GM12878 (cell line): ENCODE data around the gene LSMEM2. TPM values are rescaled to one million over a fixed set of nuclear protein-coding genes. Genes with fewer than 3 reads are reported as not detected.

Experiments used
- ATAC-seq: fragments of 200-7000 bp; cut with Tn5 transposase; 3 replicates; pipeline ENCODE4 v1.9.1; 2020; ENCODE audit warnings: mild to moderate bottlenecking, moderate library complexity
- BruUV-seq: library from RNA; stranded (reverse); fragments of 400-500 nt; replicated peaks from 2 replicates; lab custom pipeline; 2021; lab: Mats Ljungman, UMichigan
- CTCF ChIA-PET: fragments of 300-600 bp; sonication (Branson Sonifier 250); formaldehyde crosslinking; extraction: SDS; loops from one replicate; lab custom pipeline; 2021; ENCODE audit warnings: inconsistent platforms; lab: Yijun Ruan, JAX
- POLR2A ChIA-PET: fragments of 350-600 bp; formaldehyde crosslinking; extraction: SDS; loops from one replicate; lab custom pipeline; 2021; ENCODE audit warnings: inconsistent platforms; lab: Charles Lee
- RAD21 ChIA-PET: fragments of 300-600 bp; sonication (Branson Sonifier 250); formaldehyde crosslinking; loops from one replicate; lab custom pipeline; 2023; ENCODE audit warnings: antibody characterized with exemption; ENCODE audit not compliant: unreplicated experiment; lab: Charles Lee
- SMC1A ChIA-PET: fragments of 300-600 bp; sonication (Branson Sonifier 250); formaldehyde crosslinking; loops from one replicate; lab custom pipeline; 2023; ENCODE audit not compliant: unreplicated experiment, uncharacterized antibody; lab: Charles Lee
- DNase-seq: peaks from one replicate; pipeline ENCODE4 v3.0.0-alpha.2; 2011; ENCODE audit warnings: low read depth, low spot score
- FAIRE-seq: peaks from 3 replicates; lab custom pipeline; 2011; peaks lifted over from hg19 to GRCh38; lab: Jason Lieb, UNC
- H2AFZ ChIP-seq: 2 replicates; pipeline ENCODE4 v1.6.0; 2011; ENCODE audit warnings: low read depth, low read length, control low read depth; ENCODE audit not compliant: control insufficient read depth
- H3K27ac ChIP-seq: 2 replicates; pipeline ENCODE4 v1.5.1; 2011; ENCODE audit warnings: control low read depth; ENCODE audit not compliant: control insufficient read depth, insufficient read depth
- H3K27me3 ChIP-seq, 2 experiments: replicated peaks in 1 of 2; 2 replicates each; pipeline versions ENCODE4 v1.6.0 to v1.6.1; 2011; ENCODE audit warnings: low read length in 1 of 2; ENCODE audit not compliant: control insufficient read depth in 2 of 2, insufficient read depth in 2 of 2
- H3K36me3 ChIP-seq, 2 experiments: 2 replicates each; pipeline ENCODE4 v1.5.1; 2011; ENCODE audit warnings: low read length in 1 of 2; ENCODE audit not compliant: control insufficient read depth in 2 of 2, insufficient read depth in 2 of 2
- H3K4me1 ChIP-seq: 2 replicates; pipeline ENCODE4 v1.6.1; 2011; ENCODE audit warnings: mild to moderate bottlenecking, low read length, moderate library complexity, mixed read lengths; ENCODE audit not compliant: control insufficient read depth, insufficient read depth
- H3K4me2 ChIP-seq: 2 replicates; pipeline ENCODE4 v1.6.0; 2011; ENCODE audit warnings: control low read depth; ENCODE audit not compliant: control insufficient read depth, insufficient read depth
- H3K4me3 ChIP-seq: fragments of 200-600 bp; sonication (generic); 2 replicates; pipeline ENCODE4 v1.5.1; 2016
- H3K79me2 ChIP-seq: 2 replicates; pipeline ENCODE4 v1.6.0; 2011; ENCODE audit warnings: low read length; ENCODE audit not compliant: control insufficient read depth, insufficient read depth
- H3K9ac ChIP-seq: 2 replicates; pipeline ENCODE4 v1.8.0; 2011; ENCODE audit warnings: low read length, control low read depth, mixed read lengths; ENCODE audit not compliant: control insufficient read depth, insufficient read depth
- H3K9me3 ChIP-seq: replicated peaks from 3 replicates; pipeline ENCODE4 v1.5.1; 2011; ENCODE audit warnings: mild to moderate bottlenecking, low read length; ENCODE audit not compliant: control insufficient read depth, insufficient read depth
- H4K20me1 ChIP-seq: 2 replicates; pipeline ENCODE4 v1.6.0; 2011; ENCODE audit not compliant: control insufficient read depth, insufficient read depth
- ATF7 ChIP-seq: fragments of 450-650 bp; IDR thresholded peaks from 2 replicates; pipeline ENCODE4 v1.6.1; 2016; ENCODE audit warnings: low read depth, mild to moderate bottlenecking
- CBX3 ChIP-seq: fragments of 200-600 bp; sonication (generic); IDR thresholded peaks from 2 replicates; pipeline ENCODE4 v1.6.1; 2016; ENCODE audit warnings: low read depth, borderline replicate concordance
- CBX5 ChIP-seq: sonication (generic); IDR thresholded peaks from 2 replicates; pipeline ENCODE4 v1.6.1; 2016; ENCODE audit warnings: low read depth, moderate library complexity, mild to moderate bottlenecking, inconsistent platforms
- JUNB ChIP-seq: IDR thresholded peaks from 2 replicates; pipeline ENCODE4 v1.6.1; 2016; ENCODE audit warnings: antibody characterized with exemption, mild to moderate bottlenecking
- NBN ChIP-seq: fragments of 450-650 bp; IDR thresholded peaks from 2 replicates; pipeline ENCODE4 v1.6.1; 2016
- RAD51 ChIP-seq: fragments of 450-650 bp; IDR thresholded peaks from 2 replicates; pipeline ENCODE4 v1.6.1; 2016; ENCODE audit warnings: moderate library complexity, mild to moderate bottlenecking, inconsistent platforms
- RB1 ChIP-seq: fragments of 450-650 bp; formaldehyde crosslinking; IDR thresholded peaks from 2 replicates; pipeline ENCODE4 v1.6.1; 2017; ENCODE audit warnings: mild to moderate bottlenecking, borderline replicate concordance
- SMARCA5 ChIP-seq: fragments of 450-650 bp; IDR thresholded peaks from 2 replicates; pipeline ENCODE4 v1.6.1; 2017; ENCODE audit warnings: mild to moderate bottlenecking
- ZNF274 ChIP-seq: IDR thresholded peaks from one replicate; pipeline ENCODE4 v1.8.0; 2011; ENCODE audit not compliant: insufficient read length, insufficient read depth
- WGBS: methylation state at CpG from one replicate; pipeline ENCODE4 v1.1.6; 2016; ENCODE audit warnings: low lambda C conversion rate; ENCODE audit not compliant: insufficient replicate concordance, insufficient coverage; ENCODE audit errors: missing lambda C conversion rate; 5-methylcytosine and 5-hydroxymethylcytosine counted together
- in situ Hi-C: fragments of 300-500 bp; cut with MboI; formaldehyde crosslinking; loops from 9 replicates; pipeline ENCODE4 v1.14.3; 2018; ENCODE audit warnings: mixed read lengths
- intact Hi-C: fragments of 100-400 bp; cut with micrococcal nuclease; formaldehyde crosslinking; loops from one replicate; pipeline ENCODE4 v1.14.2; 2022; ENCODE audit not compliant: unreplicated experiment
- polyA plus RNA-seq, 11 experiments: library from polyadenylated mRNA; depleted of rRNA in 4 of 11; unstranded in 6 of 11; stranded (reverse) in 5 of 11; fragments of >200 nt; fragmentation: Nextera tagmentation in 4 of 11; fragmentation: Illumina TruSeq in 1 of 11; extraction: Ambion mirVana in 4 of 11; extraction: Trizol in 1 of 11; gene quantifications; 1 replicate in 1 of 11; 2 replicates in 10 of 11; pipeline versions ENCODE4 v1.2.1 to v1.2.3, GENCODE V29; 2011 to 2016; ENCODE audit warnings: inconsistent platforms in 2 of 11, missing spikeins in 2 of 11, low read depth in 1 of 11
- total RNA-seq, 4 experiments: library from RNA; depleted of rRNA in 3 of 4; stranded (reverse); fragments of >200 nt in 3 of 4; fragmentation: Illumina TruSeq in 1 of 4; extraction: Trizol in 1 of 4; gene quantifications; 2 replicates each; pipeline versions ENCODE4 v1.2.1 to v1.2.3, GENCODE V29; 2013 to 2021
- TF ChIP-seq, protein P1 (sequence below): IDR thresholded peaks from 2 replicates; pipeline ENCODE4 v1.6.1; 2011; ENCODE audit warnings: borderline replicate concordance, low read depth, mild to moderate bottlenecking, moderate library complexity, mixed read lengths, low read length; ENCODE audit not compliant: insufficient read depth; ENCODE audit errors: extremely low read length
- TF ChIP-seq, protein P2 (sequence below): fragments of 450-650 bp; IDR thresholded peaks from 2 replicates; pipeline ENCODE4 v1.6.1; 2017; ENCODE audit warnings: mild to moderate bottlenecking, low read depth, inconsistent platforms; ENCODE audit not compliant: poor library complexity, severe bottlenecking
- TF ChIP-seq, protein P3 (sequence below), 3 experiments: IDR thresholded peaks in 2 of 3; conservative IDR thresholded peaks in 1 of 3; 2 replicates each; pipeline ENCODE4 v1.5.1; 2011; ENCODE audit warnings: low read depth in 3 of 3, low read length in 3 of 3, mild to moderate bottlenecking in 3 of 3, control low read depth in 2 of 3, moderate library complexity in 2 of 3, inconsistent platforms in 1 of 3, mixed read lengths in 1 of 3; ENCODE audit not compliant: control insufficient read depth in 2 of 3, insufficient read depth in 1 of 3; ENCODE audit errors: extremely low read depth in 1 of 3

The LSMEM2 gene
- total and polyA plus RNA-seq, 10 of the 15 experiments (the other 5 are each of a cell fraction or from before 2014, with no cell fraction given): 0.17 TPM; not detected in 9

DNA sequence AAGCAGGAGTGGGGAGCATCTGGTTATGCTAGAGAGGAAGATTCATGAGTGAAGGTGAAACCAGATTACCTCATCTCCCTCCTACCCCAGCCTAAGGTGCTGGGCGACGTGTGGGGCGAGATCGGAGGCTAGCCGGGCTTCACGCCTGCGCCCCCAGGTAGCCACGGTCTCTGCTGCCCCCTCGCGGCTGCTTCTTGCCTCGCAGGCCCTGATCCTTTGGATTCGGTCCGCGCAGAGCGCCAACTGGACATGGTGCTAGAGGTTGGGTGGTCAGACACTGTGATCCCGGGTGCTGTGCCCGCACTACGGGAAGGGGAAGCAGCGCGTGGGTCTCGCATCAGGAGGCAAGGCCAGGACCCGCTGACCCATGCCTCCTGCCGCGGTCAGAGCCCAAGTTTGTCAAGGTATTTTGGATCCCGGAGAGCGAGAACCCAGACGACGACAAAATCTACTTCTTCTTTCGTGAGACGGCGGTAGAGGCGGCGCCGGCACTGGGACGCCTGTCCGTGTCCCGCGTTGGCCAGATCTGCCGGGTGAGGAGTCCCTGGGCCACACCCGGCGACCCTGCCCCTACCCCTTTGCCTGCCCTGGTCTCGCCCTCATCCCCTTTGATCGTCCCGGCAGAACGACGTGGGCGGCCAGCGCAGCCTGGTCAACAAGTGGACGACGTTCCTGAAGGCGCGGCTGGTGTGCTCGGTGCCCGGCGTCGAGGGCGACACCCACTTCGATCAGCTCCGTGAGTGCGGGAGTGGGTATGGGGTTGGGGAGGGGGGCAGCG lies 5.8 kb upstream of the LSMEM2 start (continued):
- peak; percentile 97 for TF ChIP-seq ATF7
- TF ChIP-seq SMARCA5: peak; percentile 62; the same call in 1 of the 2 replicates
- peak; percentile 70 for TF ChIP-seq JUNB
- TF ChIP-seq NBN: peak; percentile 75

DNA sequence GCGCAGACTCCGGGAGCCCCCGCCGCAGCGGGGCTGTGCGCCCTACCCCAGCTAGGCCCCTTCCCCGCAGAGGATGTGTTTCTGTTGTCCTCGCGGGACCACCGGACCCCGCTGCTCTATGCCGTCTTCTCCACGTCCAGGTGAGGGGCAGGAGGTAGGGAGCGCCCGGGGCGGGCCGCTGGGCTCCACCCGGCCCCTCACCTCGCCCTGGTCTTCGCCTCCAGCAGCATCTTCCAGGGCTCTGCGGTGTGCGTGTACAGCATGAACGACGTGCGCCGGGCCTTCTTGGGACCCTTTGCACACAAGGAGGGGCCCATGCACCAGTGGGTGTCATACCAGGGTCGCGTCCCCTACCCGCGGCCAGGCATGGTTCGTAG lies 5.2 kb upstream of the LSMEM2 start:
- Histone ChIP-seq H3K4me2 (no peak overlapping the region; the same call in 1 of the 2 replicates), H3K9me3 (no peaks in the 10 kb centered on the region), H3K36me3 (no peaks in the 10 kb centered on the region), H3K79me2 (no peaks in the 10 kb centered on the region), H3K27me3 (peaks cover 7 to 8% of the 10 kb centered on the region in 2 experiments; a peak in 3 of 4 replicates), H4K20me1 (no peaks in the 10 kb centered on the region), H3K4me3 (no peak overlapping the region), H3K27ac (no peak overlapping the region), H2AFZ (no peak overlapping the region), H3K4me1 (peaks cover 6% of the 10 kb centered on the region), H3K9ac (no peak overlapping the region)
- no TSS peak for BruUV-seq
- ChIA-PET CTCF (interaction anchor here (3.1 kb wide), 1 partner anchor 14 kb away, joined by 12 read pairs; no protein-coding TSS in a partner anchor), SMC1A (no interaction called here), RAD21 (interaction anchor here (0.6 to 3.5 kb wide), 2 partner anchors 47 to 1211 kb away, joined by 3 to 23 read pairs; no protein-coding TSS in a partner anchor), POLR2A (no interaction called here)
- in situ Hi-C loops (loop anchor here (5.0 kb wide), 2 partner anchors 76 to 151 kb away; no protein-coding TSS in a partner anchor), intact Hi-C loops (loop anchor here (1.0 to 2.0 kb wide), 5 partner anchors 27 to 152 kb away; no protein-coding TSS in a partner anchor)
- ATAC-seq: no peak
- no peak for FAIRE-seq
- no peak for DNase-seq
- TF ChIP-seq, protein P1, sequence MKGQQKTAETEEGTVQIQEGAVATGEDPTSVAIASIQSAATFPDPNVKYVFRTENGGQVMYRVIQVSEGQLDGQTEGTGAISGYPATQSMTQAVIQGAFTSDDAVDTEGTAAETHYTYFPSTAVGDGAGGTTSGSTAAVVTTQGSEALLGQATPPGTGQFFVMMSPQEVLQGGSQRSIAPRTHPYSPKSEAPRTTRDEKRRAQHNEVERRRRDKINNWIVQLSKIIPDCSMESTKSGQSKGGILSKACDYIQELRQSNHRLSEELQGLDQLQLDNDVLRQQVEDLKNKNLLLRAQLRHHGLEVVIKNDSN: no peak
- TF ChIP-seq RB1 (no peak), RAD51 (no peak), CBX5 (no peak), ZNF274 (no peak), CBX3 (no peak)
- TF ChIP-seq, protein P2, sequence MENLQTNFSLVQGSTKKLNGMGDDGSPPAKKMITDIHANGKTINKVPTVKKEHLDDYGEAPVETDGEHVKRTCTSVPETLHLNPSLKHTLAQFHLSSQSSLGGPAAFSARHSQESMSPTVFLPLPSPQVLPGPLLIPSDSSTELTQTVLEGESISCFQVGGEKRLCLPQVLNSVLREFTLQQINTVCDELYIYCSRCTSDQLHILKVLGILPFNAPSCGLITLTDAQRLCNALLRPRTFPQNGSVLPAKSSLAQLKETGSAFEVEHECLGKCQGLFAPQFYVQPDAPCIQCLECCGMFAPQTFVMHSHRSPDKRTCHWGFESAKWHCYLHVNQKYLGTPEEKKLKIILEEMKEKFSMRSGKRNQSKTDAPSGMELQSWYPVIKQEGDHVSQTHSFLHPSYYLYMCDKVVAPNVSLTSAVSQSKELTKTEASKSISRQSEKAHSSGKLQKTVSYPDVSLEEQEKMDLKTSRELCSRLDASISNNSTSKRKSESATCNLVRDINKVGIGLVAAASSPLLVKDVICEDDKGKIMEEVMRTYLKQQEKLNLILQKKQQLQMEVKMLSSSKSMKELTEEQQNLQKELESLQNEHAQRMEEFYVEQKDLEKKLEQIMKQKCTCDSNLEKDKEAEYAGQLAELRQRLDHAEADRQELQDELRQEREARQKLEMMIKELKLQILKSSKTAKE: no peak
- TF ChIP-seq, protein P3, sequence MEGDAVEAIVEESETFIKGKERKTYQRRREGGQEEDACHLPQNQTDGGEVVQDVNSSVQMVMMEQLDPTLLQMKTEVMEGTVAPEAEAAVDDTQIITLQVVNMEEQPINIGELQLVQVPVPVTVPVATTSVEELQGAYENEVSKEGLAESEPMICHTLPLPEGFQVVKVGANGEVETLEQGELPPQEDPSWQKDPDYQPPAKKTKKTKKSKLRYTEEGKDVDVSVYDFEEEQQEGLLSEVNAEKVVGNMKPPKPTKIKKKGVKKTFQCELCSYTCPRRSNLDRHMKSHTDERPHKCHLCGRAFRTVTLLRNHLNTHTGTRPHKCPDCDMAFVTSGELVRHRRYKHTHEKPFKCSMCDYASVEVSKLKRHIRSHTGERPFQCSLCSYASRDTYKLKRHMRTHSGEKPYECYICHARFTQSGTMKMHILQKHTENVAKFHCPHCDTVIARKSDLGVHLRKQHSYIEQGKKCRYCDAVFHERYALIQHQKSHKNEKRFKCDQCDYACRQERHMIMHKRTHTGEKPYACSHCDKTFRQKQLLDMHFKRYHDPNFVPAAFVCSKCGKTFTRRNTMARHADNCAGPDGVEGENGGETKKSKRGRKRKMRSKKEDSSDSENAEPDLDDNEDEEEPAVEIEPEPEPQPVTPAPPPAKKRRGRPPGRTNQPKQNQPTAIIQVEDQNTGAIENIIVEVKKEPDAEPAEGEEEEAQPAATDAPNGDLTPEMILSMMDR (IDR thresholded peaks at IDR 0.05 in 2 of 3, conservative IDR thresholded peaks at IDR 0.05 in 1 of 3; ENCODE audit: control insufficient read depth in 2 of 3, extremely low read depth in 1 of 3, insufficient read depth in 1 of 3, low read depth in 3 of 3, low read length in 3 of 3): no peak
- WGBS: 51% methylated on average over 31 of the region's 31 CpGs
